HG02852 (cell line): Measurements from ENCODE around the gene TTLL8.

Experiments used
- ATAC-seq: cut with Tn5 transposase; IDR thresholded peaks from one replicate; pipeline ENCODE4 v1.9.1; 2021; ENCODE audit warnings: mild to moderate bottlenecking, moderate library complexity; ENCODE audit not compliant: unreplicated experiment

The TTLL8 gene

DNA sequence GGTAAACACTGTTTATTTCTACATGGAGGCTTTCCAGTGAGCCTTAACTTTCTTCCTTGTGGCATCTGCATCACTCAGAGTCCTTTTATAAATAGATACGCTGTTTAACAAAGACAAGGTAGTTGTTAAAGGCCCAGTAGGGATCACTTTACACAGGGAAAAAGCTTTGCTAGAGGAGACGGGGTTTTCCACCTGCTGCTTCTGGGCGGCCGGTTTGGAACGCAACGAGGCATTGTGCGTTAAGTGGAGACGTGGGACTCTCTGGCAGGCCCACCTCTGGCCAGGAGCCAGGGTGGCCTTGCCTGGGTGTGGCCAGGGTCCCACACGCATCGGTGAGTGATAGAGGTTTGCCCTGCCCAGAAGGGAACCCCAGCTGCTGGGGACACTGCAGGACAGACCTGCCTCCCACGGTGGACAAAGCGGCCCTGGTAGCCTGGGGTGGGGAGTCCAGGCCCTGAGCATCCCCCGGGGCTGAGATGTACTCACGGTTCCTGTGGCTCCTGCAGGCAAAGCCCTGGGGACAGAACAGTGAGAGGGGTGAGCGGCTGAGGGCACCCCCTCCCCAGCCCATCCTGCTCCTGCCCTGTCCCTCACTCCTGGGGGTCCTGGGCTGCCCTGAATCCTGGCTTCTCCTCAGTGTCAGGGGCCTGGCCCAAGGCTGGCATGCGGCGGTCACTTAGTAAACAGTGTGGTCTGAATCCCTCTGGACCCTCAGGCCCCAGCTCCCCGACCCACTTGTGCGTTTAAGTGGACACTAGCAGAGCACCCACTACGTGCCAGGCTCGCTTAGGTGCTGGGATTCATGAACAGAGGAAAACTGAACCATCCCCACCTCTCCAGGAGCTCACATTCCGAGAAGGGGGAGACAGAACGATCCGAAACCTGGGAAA lies 49.7 kb downstream of the TTLL8 start:
- ATAC-seq: no peak

- no peak for ATAC-seq
Measured at GRCh38 chr22:50007057-50007511, 51.0 kb downstream of the TTLL8 start.

DNA sequence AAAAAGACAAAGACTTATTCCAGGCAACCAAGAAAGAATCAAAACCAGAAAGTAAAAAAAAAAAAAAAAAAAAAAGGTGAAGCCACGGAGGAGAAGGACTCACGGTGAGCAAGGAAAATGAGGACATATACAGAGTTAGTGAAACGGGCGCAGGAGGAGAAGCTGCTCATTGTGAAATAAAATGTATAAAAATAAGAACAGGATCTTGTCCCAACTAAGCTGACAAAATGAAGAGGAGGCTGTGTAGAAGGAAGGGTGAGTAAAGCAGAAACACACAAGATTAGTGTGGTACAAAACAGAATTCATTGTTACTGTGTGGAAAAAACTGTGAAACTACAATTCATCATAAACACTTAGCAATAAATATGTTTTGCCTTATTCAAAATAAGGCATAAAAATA lies 53.2 kb downstream of the TTLL8 start:
- ATAC-seq: no peak

DNA sequence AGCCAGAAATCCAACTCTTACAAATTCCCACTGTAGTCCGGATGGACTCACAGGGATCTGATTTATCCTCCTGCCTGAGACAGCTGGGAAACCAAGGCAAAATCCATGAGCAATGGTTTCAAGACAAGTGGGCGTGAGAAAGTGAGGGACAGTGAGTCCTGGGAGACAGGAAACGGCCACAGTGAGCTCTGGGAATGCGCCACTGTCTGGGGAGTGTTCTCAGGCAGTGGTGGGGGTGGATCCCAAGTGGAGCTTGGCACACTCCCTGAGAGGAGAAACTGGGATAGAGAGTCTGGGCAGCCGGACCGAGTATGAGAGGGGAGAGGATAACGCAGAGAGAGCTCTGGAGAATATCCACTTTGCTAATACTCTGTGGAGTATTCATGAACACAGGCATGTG lies 55.3 kb downstream of the TTLL8 start:
- no peak for ATAC-seq

- no peak for ATAC-seq
Measured at GRCh38 chr22:50001388-50002231, 56.5 kb downstream of the TTLL8 start.

DNA sequence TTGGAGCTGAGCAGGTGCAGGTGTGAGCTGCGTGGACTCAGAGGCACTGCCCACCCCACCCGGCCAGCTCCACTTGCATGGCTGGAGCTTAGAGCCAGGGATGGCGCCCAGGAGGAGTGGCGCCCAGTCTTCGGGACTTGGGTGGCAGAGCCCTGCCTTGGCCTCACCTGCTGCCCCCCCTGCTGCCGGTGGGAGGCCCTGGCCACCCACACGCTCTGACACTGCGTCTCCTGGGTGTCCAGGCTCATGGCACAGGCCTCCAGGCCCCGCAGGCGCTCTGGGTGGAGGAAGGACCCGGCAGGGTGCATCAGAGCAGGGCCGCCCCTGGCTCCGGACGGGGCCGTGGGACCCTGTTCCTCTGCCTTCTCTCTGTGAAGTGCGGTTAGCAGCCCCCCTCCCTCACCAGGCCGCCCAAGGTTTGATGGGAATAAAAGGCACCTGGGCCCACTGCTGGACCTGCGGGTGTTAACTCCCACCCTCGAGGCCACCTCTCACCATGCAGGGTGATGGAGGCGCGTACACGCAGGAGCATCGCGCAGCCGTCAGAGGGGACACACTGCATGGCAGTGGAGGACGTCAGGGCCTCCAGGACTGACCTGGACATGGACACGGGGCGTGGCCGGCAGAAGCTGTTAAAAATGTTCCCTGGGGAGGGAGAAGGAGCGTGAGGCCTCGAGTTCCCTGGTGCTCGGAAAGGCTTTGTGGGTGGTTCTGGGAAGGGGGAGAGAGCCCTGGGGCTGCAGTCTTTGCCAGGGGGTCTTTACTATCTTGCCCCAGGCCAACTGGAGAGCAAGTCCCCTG lies 57.3 kb downstream of the TTLL8 start:
- ATAC-seq: no peak

DNA sequence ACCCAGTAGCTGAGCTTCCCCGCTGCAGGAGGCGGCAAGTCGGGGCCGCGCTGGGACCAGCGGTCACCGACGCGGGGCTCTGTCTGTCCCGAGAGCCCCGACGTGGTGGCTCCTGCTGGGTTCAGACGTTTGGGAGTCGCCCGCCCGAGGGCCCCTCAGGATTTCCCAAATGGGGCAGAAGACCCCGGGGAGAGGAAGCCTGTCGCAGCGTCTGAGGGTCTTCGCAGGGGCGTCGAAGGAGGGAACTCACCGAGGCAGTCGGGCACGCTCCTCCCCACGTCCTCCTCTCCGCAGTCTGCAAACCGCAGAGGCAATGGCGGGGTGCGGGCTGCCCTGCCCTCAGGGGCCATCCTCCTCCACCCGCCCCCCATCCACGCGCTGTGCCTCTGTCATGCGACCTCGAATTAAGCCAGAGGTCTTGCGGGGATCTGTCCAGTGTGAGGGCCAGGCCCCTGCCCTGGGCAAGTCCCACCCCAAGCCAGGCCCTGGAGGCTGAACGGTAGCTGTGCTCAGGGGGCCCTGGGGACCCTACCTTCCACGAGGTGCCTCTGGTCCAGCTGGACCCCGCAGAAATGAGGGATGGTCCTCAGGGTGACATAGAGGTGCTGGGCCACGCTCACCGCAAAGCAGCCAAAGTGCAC lies 58.0 kb downstream of the TTLL8 start:
- no peak for ATAC-seq

GRCh38 chr22:49999063-49999945 lies 58.8 kb downstream of the TTLL8 start:
- no peak for ATAC-seq

- ATAC-seq: no peak
Measured at GRCh38 chr22:49998718-49999062, 59.4 kb downstream of the TTLL8 start.

GRCh38 chr22:49997932-49998717 lies 60.0 kb downstream of the TTLL8 start:
- ATAC-seq: no peak

- no peak for ATAC-seq
Measured at GRCh38 chr22:49997251-49997599, 60.9 kb downstream of the TTLL8 start.

DNA sequence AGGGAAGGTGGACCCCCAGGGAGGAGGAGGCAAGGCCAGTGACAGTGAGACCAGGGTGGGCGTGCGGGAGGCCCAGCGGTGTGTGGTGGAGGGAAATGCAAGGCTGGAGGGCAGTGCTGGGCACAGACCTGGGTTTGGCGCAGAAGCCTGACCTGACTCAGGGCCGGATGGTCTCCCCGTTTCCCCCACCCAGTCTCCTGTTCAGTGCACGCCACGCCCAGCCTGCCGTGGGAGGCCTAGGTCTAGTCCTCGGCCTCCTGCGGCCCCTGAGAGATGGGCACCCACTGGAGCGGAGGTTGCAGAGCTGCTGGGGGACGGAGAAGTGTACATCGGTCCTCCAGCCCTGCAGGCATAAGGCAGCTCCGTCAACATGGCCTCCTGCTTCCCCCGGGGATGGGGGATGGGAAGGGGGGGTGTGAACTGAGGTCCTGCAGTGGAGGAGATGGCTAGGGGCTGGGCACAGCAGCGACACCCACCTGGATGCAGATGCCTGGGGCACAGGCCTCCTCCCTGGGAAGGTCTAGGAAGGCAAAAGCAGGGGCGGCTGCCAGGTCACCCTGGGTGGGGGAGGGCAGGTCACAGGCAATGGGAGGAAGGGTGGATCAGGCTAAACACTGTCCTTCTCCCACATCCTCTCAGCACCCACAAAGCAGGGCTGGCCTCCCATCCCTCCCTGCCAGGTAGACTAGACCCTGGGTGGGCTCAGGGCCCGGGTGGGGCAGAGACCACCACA lies 61.4 kb downstream of the TTLL8 start:
- ATAC-seq: no peak

DNA sequence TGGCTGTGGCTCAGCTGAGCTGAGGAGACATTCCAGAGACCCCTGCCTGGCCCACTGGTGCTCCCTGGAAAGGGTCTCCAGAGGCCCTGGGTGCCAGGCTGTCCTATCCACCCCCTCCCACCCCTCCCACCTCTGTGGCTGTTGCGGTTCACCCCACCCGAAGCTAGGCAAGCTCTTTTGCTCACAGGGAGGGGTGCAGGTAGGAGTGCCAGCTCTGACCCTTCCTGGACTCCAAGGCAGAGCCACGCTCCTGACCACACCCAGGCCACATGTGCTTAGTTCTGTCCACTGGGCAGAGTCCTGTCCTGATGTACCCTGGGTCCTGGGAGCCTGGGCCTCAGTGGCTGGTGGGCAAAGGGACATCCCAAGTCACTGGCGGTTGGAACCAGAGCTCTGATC lies 62.0 kb downstream of the TTLL8 start:
- ATAC-seq: no peak

GRCh38 chr22:49995361-49996118 lies 62.6 kb downstream of the TTLL8 start:
- no peak for ATAC-seq

DNA sequence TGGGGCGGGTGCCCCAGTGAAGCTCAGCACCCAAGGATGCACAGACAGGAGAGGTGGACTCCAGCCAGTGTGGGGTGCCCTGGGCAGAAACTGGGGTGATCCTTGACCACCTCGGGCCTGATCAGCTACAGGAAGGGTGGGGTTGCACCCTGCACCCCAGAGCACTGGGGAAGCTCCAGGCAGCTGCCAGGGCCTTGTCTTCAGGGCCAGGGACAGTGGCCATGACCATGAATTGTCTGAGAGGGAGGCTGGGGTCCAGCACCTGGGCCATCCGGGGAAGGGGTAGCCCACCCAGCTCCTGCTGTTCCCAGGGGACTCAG lies 63.1 kb downstream of the TTLL8 start:
- ATAC-seq: no peak

GRCh38 chr22:49994361-49995040 lies 63.6 kb downstream of the TTLL8 start:
- ATAC-seq: no peak

DNA sequence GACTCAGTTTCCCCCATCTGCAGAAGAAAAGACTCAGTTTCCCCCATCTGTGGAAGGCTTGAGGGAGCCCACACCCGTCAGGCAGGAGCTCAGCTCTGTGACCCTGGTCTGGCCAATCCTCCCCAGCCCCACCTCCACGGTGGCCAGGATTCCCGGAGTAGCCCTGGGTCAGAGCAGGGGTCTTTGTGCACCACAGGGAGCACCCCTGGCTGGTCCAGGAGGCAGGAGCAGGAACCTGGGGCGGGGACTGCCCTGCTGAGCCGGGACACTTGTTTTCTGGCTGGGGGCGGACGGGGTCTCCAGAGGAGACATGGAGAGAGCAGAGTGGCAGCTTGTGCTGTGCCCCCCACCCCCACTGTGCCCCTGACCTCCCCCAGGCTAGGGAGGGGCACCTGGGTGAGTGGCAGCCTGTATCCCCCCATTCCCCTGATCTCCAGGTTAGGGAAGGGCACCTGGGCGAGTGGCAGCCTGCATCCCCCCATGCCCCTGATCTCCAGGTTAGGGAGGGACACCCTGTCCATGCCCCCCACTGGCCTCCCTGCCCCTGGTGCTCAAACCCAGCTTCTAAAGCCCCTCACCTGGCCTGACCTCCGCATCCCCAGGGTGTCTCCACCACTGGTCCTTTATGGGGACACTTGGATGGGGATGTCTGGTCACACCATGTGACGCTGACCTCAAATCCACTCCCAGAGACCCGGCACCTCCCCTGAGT lies 64.3 kb downstream of the TTLL8 start:
- no peak for ATAC-seq
